GM10266 (cell line): Measurements from ENCODE around the gene DNM1L.

Experiments
- DNase-seq: peaks from one replicate; pipeline ENCODE4 v3.0.0; 2012; ENCODE audit errors: extremely low spot score
- TF ChIP-seq, protein P1 (sequence below): IDR thresholded peaks from 2 replicates; pipeline ENCODE4 v1.5.1; 2012; ENCODE audit warnings: mild to moderate bottlenecking, low read depth; ENCODE audit not compliant: control insufficient read depth, insufficient read depth; ENCODE audit errors: missing control alignments

The DNM1L gene

DNA sequence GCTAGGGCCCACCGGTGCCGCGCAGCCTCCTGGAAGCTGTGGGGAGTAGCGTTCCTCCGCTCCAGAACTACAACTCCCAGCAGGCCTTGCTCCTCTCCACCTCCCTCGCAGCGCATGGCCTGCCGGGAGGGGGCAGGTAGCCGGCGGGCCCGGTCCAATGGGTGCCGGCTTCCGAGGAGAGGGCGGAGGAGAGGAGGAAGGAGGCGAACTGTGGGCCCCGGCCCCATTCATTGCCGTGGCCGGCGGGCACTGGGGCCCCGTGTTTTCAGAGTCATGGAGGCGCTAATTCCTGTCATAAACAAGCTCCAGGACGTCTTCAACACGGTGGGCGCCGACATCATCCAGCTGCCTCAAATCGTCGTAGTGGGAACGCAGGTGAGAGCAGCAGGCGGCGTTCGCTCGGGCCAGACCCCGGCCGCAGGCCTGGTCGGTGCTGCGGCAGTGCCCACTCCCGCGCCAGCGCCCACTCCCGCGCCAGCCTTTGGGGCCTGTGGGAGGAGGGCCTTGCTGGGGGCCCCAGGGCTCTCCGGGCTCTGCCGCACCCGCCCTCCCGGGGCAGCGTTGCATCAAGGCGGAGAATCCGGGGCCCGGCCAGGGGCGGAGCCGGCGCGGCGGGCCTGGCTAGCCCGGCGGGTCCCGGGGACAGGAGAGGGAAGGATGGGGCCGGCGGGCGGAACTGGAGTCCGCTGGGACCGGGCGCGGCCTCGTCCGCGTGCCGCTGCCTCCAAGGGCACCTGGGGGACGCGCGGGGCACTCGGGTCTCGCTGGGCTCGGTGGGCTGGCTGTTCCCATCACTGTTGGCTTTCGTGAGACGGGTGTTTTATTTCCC lies at the start of gene DNM1L:
Gene DNM1L (plus strand): TSS at position 211 of the 829 bp plus-strand sequence. CDS start 63 bp downstream, at position 274.
- DNase-seq: peak; percentile 95
- TF ChIP-seq, protein P1, sequence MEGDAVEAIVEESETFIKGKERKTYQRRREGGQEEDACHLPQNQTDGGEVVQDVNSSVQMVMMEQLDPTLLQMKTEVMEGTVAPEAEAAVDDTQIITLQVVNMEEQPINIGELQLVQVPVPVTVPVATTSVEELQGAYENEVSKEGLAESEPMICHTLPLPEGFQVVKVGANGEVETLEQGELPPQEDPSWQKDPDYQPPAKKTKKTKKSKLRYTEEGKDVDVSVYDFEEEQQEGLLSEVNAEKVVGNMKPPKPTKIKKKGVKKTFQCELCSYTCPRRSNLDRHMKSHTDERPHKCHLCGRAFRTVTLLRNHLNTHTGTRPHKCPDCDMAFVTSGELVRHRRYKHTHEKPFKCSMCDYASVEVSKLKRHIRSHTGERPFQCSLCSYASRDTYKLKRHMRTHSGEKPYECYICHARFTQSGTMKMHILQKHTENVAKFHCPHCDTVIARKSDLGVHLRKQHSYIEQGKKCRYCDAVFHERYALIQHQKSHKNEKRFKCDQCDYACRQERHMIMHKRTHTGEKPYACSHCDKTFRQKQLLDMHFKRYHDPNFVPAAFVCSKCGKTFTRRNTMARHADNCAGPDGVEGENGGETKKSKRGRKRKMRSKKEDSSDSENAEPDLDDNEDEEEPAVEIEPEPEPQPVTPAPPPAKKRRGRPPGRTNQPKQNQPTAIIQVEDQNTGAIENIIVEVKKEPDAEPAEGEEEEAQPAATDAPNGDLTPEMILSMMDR: no peak

DNA sequence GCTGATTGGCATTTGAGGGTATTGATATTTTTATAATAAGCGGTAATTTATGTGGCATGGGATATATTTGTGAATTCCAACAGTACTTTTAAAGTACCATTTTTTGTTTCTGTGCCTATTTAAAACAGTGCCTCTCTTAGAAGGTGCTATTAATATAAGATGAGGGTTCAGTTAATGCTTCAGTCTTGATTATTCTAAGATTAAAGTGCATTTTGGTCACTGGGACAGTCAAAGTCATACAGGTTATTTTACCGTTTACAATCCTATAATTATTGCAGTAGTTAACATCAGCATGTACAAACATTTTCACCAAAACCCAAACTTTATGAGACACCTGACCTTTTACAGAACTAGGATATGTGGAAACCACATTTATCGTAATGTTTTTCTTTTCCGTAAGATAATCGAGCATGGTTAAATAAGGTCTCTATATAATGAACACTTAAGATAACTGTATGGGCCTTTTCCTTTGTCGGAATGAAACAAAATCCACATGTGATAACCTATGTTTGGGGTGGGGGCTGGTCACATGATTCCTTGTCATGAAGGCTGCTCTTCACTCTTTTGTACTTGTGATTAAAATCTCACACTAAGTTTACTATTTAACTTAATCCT lies 37.7 kb upstream of the DNM1L start:
- DNase-seq: no peak
- TF ChIP-seq, protein P1: no peak

DNA sequence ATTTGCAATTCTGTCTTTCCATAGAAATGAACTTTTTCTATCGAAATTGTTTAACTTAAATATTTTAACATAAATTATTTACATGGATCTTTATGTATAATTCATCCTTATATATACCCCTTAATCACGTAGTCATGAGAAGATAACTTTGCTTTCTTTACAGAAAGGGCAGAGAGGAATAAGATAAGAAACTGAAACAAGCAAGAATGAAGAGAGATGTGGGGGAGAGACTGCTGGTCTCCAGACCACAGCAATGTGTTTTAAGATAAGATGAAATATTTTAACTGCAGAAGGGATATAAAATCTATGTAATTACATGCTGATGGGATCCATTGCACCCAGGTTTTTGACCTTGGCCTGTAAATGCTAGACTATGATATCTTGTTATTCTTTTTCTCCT lies 34.7 kb upstream of the DNM1L start:
- DNase-seq: no peak
- TF ChIP-seq, protein P1: no peak

DNA sequence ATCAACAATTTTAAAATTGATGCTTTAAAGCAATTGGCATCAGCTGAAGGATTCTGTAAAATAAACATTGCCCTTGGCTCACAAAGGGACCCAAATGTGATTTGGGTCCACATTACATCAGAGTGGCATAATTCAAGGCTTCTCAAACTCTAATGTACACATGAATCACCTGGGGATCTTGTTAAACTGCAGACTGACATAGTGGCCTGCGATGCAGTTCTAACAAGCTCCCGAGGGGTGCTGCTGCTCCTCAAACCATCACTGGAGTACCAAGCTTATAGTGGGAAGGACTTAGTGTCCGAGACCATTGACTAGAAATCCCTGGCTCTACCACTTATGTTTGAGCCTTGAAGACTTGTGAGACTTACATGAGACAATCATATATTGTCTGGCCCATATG lies 31.8 kb upstream of the DNM1L start:
- TF ChIP-seq, protein P1: no peak
- DNase-seq: no peak

DNA sequence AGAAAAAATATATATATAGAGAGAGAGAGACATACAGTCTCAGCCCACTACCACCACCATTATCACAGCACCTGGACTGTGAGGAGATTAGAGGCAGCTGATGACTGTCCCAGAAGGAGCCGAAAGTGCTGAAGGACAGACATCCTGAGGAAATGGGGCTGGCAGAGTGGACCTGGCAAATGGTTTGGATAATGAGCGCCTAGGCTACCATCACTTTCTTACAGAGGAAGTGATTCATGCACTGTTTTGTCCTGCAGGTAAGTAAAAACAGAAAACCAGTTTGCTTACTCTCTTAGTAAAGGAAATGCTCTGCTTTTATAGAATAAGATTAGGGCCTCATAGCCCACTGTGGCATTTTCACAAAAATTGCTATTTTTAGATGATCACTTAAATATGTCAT lies 28.6 kb upstream of the DNM1L start:
- DNase-seq: no peak
- TF ChIP-seq, protein P1: no peak

DNA sequence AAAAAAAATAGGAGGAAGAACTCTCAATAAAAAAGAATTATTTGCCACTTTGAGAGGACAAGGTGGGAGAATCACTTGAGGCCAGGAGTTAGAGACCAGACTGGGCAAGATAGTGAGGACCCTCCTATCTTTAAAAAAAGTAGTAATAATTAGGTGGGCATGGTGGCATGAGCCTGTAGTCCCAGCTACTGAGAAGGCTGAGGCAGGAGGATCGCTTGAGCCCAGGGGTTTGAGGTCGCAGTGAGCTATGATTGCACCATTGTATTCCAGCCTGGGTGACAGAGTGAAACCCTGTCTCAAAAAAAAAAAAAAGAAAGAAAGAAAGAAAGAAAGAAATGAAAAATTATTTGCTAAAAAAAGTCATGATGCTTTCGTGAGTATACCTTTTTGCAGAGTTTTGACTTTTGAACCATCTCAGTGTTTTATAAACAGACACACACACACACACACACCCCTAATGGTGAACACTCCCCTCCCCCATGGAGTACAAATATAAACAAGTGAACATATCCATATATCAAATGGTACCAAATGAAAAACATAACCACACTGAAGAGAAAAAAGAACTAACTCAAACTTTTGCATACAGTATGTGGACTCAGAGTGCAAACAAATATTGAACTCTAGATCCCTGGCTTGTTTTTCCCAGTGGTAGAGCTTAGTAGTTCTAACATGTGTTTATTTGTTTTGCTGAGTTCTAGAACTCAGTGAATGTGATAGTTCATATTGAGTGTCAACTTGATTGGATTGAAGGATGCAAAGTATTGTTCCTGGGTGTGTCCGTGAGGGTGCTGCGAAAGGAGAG lies 27.7 kb upstream of the DNM1L start:
- DNase-seq: no peak
- TF ChIP-seq, protein P1: no peak

DNA sequence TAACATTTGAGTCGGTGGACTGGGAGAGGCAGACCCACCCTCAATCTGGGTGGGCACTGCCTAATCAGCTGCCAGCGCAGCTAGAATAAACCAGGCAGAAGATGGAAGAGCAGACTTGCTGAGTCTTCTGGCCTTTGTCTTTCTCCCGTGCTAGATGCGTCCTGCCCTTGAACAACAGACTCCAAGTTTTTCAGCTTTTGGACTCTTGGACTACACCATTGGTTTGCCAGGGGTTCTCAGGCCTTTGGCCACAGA lies 27.2 kb upstream of the DNM1L start:
- TF ChIP-seq, protein P1: no peak
- no peak for DNase-seq
